Small intestine (tissue), 16 donors: ENCODE measurements around the gene GZF1. TPM values are rescaled to one million over a fixed set of nuclear protein-coding genes. Genes with fewer than 3 reads are reported as not detected.

Source experiments
- DNase-seq, 2 donors: peaks; one replicate each; pipeline versions ENCODE4 v3.0.0 to v3.0.0-alpha.2; 2013
- FAIRE-seq: peaks from 2 replicates; lab custom pipeline; 2012; peaks lifted over from hg19 to GRCh38; lab: Jason Lieb, UNC
- H3K27ac ChIP-seq, 3 donors: one replicate each; pipeline ENCODE4 v1.5.1; 2013; ENCODE audit warnings: low read length in 2 of 3, mild to moderate bottlenecking in 2 of 3, control low read depth in 1 of 3, inconsistent platforms in 1 of 3, low read depth in 1 of 3, moderate library complexity in 1 of 3
- H3K27me3 ChIP-seq, 3 donors: one replicate each; pipeline ENCODE4 v1.6.1; 2013; ENCODE audit warnings: low read length in 3 of 3, inconsistent platforms in 1 of 3; ENCODE audit not compliant: control insufficient read depth in 3 of 3, insufficient read depth in 3 of 3
- H3K36me3 ChIP-seq, 3 donors: one replicate each; pipeline ENCODE4 v1.6.1; 2013; ENCODE audit warnings: low read length in 3 of 3, inconsistent platforms in 1 of 3, low read depth in 1 of 3, mild to moderate bottlenecking in 1 of 3, moderate library complexity in 1 of 3; ENCODE audit not compliant: control insufficient read depth in 3 of 3, insufficient read depth in 2 of 3
- H3K4me1 ChIP-seq, 3 donors: one replicate each; pipeline ENCODE4 v1.6.1; 2013; ENCODE audit warnings: low read length in 2 of 3, inconsistent platforms in 1 of 3, low read depth in 1 of 3, mild to moderate bottlenecking in 1 of 3, moderate library complexity in 1 of 3; ENCODE audit not compliant: control insufficient read depth in 3 of 3, insufficient read depth in 2 of 3
- H3K4me3 ChIP-seq, 3 donors: one replicate each; pipeline ENCODE4 v1.5.1; 2013; ENCODE audit warnings: low read length in 3 of 3, control low read depth in 1 of 3, inconsistent platforms in 1 of 3, low read depth in 1 of 3, mild to moderate bottlenecking in 1 of 3, moderate library complexity in 1 of 3
- H3K9me3 ChIP-seq, 2 donors: one replicate each; pipeline ENCODE4 v1.6.1; 2013; ENCODE audit warnings: low read depth in 1 of 2, low read length in 1 of 2; ENCODE audit not compliant: control insufficient read depth in 2 of 2, insufficient read depth in 1 of 2
- WGBS, 3 donors: extraction: QIAGEN DNeasy Blood & Tissue Kit; methylation state at CpG; one replicate each; pipeline ENCODE4 v1.1.7; 2013; 5-methylcytosine and 5-hydroxymethylcytosine counted together
- long read RNA-seq, 10 donors: transcript quantifications; one replicate each; lab custom pipeline, GENCODE V29; 2026
- polyA plus RNA-seq, 4 donors: library from polyadenylated mRNA; stranded (reverse) in 3 of 4; unstranded in 1 of 4; fragments of 200-250 nt in 3 of 4; fragments of 120-200 nt in 1 of 4; gene quantifications; one replicate each; pipeline versions ENCODE4 v1.2.1 to v1.2.3, GENCODE V29; 2013
- donor health status: healthy with polysubstance abuse.
- donor health status: control.
- donor health status: control.
- donor health status: Bipolar disorder and iron deficiency.
- donor health status: healthy.

The GZF1 gene
- 1 to 10 TPM; 3.2 to 8.3 (median 4.8) TPM for polyA plus RNA-seq
- long read RNA-seq, donor 1, result 0 reads
- long read RNA-seq, donor 2, result 0 reads
- long read RNA-seq, donor 3, full-length matches to known transcripts, result 1 of 1 reads
- long read RNA-seq, donor 3, partial matches to known transcripts, result 0 of 1 reads
- long read RNA-seq, donor 3, other reads (novel, unspliced or antisense), result 0 of 1 reads
- long read RNA-seq, donor 4, result 0 reads
- long read RNA-seq, donor 5, result 0 reads
- long read RNA-seq, donor 6, result 0 reads
- long read RNA-seq, donor 7, full-length matches to known transcripts, result 5 of 36 reads
- long read RNA-seq, donor 7, partial matches to known transcripts, result 31 of 36 reads
- long read RNA-seq, donor 7, other reads (novel, unspliced or antisense), result 0 of 36 reads
- long read RNA-seq, donor 8, result 0 reads
- long read RNA-seq, donor 9, result 0 reads
- long read RNA-seq, donor 10, result 0 reads

DNA sequence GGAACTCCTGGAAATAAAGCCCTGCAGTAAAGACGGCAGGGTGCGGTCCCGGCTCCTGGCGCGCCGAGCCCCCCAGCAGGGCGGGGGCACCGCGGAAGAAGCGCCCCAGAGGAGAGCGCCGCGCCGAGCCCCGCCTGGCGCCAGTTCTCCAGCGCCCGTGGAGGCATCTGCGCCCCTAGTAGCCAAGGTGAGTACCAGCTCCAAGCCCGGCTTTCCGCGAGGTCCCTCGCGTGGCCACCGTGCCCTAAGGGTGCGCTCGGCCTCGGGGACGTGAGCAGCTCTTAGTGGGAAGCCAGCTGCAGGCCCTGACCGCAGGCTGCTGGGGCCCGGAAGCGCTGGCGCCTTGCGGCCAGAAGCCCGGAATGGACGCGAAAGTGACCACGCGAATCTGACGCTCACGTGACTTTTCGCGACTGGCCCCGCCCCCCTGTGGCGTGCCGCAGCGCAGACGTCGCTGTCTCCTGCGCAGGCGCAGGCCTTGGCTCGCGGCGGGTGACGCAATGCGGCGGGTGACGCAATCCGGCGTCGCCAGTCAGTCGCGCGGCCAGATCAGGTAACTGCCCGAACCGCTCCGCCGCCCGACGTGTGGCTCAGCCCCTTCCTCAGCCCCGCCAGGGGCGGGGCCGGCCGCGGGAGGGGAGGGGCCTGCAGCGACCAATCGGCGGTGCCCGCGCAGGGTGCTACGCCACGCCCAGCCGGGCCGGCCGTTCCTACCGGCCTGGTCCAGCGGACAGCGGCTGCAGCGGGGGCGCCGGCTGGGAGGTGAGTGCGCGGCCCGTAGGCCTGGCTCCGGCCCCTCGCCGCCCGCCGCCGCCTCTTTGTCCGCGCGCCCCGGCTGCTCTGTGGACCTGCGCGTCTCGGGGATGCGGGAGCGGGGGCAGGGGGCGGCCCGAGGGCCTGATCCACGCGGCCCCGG, at the start of gene GZF1:
GZF1 (plus strand) TSS at position 707 of the 916 bp plus-strand sequence. CDS start 2,202 bp downstream, outside the sequence.
- no peaks in the 10 kb centered on the region for H3K27me3 ChIP-seq
- DNase-seq (peak; percentile 97 to 100), FAIRE-seq (no peak)
- H3K27ac ChIP-seq, result peak within 1 kb of the TSS; percentile 99 to 100 (median 100)
- peaks cover 0 to 17% (median 0%) of the 10 kb centered on the region in 3 donors for H3K36me3 ChIP-seq
- WGBS, 3 donors, result 0 to 1% (median 0%) methylated on average over 95 to 114 of the region's 114 CpGs
- H3K4me3 ChIP-seq, result peak within 1 kb of the TSS; percentile 82 to 93 (median 91)
- peaks cover 4 to 35% (median 6%) of the 10 kb centered on the region in 3 donors for H3K4me1 ChIP-seq
- no peaks in the 10 kb centered on the region for H3K9me3 ChIP-seq

DNA sequence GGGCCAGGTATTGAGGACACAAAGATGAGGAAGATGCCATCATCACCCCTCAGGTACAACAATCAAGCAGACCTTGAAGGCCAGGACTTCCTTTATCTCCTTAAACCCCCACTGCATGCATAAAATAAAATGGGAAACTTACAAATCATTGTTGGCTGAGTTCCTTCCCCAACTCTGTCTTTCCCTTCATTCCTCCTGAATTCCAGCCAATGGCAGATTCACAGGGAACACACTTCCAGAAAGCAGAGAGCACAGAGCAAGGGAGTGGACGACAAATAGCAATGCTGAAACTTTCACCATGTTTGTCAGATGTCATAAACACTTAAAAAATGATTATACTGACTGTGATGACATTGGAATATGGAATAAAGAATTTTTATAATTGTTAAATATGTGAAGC, 48.7 kb upstream of the GZF1 start:
- no peak overlapping the region for H3K27ac ChIP-seq
- no peaks in the 10 kb centered on the region for H3K9me3 ChIP-seq
- no peak overlapping the region for H3K4me3 ChIP-seq
- H3K36me3 ChIP-seq, result no peaks in the 10 kb centered on the region
- no peak for DNase-seq
- H3K27me3 ChIP-seq, result no peaks in the 10 kb centered on the region
- no peak for FAIRE-seq
- 66 to 82% (median 67%) methylated on average over 1 of the region's 1 CpG for WGBS, 3 donors
- H3K4me1 ChIP-seq, result no peaks in the 10 kb centered on the region

DNA sequence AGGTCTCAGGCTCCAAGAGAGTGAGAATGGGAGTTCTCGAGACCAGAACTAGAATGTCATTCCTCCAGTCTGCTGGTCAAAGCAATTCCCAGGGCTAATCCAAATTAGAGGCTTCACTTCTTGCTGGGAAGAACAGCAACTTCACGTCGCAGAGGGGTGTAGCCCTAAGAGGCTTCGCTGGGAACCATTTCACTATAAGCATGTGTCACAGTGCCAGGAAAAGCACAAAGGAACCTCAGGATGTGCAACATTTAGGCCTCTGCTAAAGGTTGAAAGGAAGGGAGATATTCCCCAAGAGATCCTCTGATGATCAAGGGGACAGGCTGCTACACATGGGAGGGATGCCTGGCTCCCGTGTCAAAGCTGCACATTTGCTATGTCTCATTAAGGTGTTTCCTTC, 47.3 kb upstream of the GZF1 start:
- no peaks in the 10 kb centered on the region for H3K4me1 ChIP-seq
- H3K4me3 ChIP-seq, result no peak overlapping the region
- FAIRE-seq (no peak), DNase-seq (no peak)
- H3K27ac ChIP-seq, result peak overlapping the region in 1 of 3 donors; percentile 93
- WGBS, 3 donors, result 79 to 92% (median 82%) methylated on average over 5 of the region's 5 CpGs
- no peaks in the 10 kb centered on the region for H3K9me3 ChIP-seq
- no peaks in the 10 kb centered on the region for H3K36me3 ChIP-seq
- H3K27me3 ChIP-seq, result no peaks in the 10 kb centered on the region

DNA sequence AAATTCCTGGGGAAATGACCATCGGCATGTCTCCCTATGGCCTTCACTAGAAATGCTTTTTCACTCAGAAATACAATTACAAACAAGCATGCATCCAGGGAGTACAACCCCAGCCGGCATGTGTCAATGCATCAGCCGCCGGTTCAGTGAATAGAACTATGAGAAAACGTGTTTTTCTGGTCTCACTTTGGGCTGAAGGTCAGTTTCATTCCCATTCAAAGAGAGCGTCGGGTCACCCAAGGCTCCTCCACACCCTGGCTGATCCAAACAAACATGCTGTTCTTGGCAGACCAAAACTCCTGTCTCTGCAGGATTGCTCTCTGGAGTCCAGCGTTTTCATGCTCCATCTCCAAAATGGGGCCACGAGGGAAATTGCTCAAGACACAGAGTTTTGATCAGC, 46.9 kb upstream of the GZF1 start:
- H3K4me1 ChIP-seq, result no peaks in the 10 kb centered on the region
- 34 to 59% (median 40%) methylated on average over 9 of the region's 9 CpGs for WGBS, 3 donors
- no peaks in the 10 kb centered on the region for H3K27me3 ChIP-seq
- H3K36me3 ChIP-seq, result no peaks in the 10 kb centered on the region
- H3K9me3 ChIP-seq, result no peaks in the 10 kb centered on the region
- H3K4me3 ChIP-seq, result no peak overlapping the region
- DNase-seq (no peak), FAIRE-seq (no peak)
- peak overlapping the region in 1 of 3 donors; percentile 93 for H3K27ac ChIP-seq

DNA sequence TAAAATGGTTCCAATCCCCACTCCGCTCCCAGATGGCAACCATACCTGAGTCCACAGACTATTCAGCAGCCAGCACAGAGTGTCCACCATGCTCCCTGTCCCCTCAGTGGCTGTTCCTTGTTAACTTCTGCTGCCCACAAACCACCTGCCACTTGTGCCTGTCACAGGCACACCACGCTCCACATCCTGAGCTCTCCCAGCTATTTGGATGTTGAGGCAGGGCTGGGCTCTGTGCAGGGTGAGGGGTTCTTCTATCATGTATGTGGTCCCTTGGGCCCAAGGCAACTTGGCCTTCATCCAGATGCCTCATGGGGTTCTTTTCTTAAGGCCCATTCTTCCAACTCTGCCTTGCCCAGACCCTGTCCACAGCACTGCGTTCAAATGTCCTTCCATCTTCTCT, 45.4 kb upstream of the GZF1 start:
- H3K9me3 ChIP-seq, result peaks cover 0 to 11% of the 10 kb centered on the region in 2 donors
- DNase-seq (no peak), FAIRE-seq (no peak)
- H3K27ac ChIP-seq, result no peak overlapping the region
- no peaks in the 10 kb centered on the region for H3K4me1 ChIP-seq
- no peaks in the 10 kb centered on the region for H3K27me3 ChIP-seq
- no peaks in the 10 kb centered on the region for H3K36me3 ChIP-seq
- H3K4me3 ChIP-seq, result no peak overlapping the region
- WGBS, 3 donors, result 92 to 93% (median 92%) methylated on average over 3 of the region's 3 CpGs

DNA sequence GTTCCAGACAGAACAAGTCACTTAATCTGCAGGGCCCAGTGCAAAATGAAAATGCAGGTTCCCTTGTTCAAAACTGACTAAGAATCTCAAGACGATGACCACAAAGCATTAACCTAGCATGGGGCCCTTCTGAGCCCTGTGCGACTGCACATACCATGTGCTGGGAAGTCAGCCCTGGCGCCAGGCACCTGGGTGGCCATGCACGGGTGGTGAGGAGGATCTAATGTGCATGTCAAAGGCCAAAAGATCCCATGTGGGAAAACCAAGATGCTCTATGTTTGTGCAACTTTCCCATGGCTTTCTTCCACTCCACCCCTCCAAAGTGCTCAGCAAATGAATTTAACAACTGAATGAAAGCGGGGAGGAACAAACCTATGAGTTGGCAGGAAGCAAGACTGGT, 44.9 kb upstream of the GZF1 start:
- DNase-seq (no peak), FAIRE-seq (no peak)
- H3K9me3 ChIP-seq, result peaks cover 0 to 11% of the 10 kb centered on the region in 2 donors
- no peak overlapping the region for H3K27ac ChIP-seq
- no peaks in the 10 kb centered on the region for H3K27me3 ChIP-seq
- no peaks in the 10 kb centered on the region for H3K4me1 ChIP-seq
- H3K4me3 ChIP-seq, result no peak overlapping the region
- H3K36me3 ChIP-seq, result no peaks in the 10 kb centered on the region
- WGBS, 3 donors, result 85 to 94% (median 88%) methylated on average over 5 of the region's 5 CpGs

DNA sequence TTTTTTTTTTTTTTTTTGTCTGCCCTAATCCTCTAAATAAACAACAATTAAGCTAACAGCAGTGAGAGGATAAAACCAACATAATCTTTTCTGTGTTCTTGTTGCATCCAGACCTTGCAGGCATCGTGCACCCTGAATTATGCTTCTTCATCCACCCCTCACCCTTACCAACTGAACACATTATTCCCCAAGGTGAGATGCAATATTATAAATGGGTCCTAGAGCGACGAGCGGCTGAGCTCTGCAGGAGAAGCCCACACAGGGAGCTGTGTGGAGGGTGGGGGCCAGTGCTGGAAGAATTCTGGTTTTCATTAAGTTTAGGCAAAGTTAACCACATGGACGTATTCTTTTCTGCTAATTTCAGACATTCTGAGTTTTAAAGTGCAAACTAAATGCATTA, 43.6 kb upstream of the GZF1 start:
- Histone ChIP-seq H3K36me3 (no peaks in the 10 kb centered on the region), H3K27ac (no peak overlapping the region)
- FAIRE-seq, result no peak

DNA sequence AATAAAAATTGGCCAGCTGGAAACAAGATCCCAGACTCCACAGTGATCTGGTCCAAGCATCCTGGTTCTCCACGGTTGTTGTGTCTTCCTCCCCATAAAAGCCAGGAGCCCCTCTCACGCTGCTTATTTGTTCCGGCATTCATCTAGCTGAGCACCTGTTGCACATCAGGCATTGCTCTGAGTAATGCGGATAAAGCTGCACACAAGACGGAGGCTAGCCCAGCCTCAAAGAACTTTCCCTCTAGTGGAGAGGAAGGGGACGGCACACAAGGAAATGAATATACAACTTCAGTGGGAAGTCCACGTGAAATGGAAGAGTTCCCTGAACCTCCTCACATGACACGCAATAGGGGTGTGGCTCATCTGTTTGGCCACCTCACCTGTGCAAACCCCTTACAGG, 41.7 kb upstream of the GZF1 start:
- Histone ChIP-seq H3K9me3 (peaks cover 0 to 11% of the 10 kb centered on the region in 2 donors), H3K27me3 (no peaks in the 10 kb centered on the region), H3K36me3 (no peaks in the 10 kb centered on the region), H3K27ac (peak overlapping the region in 1 of 3 donors; percentile 41), H3K4me3 (no peak overlapping the region), H3K4me1 (no peaks in the 10 kb centered on the region)
- 65 to 73% (median 71%) methylated on average over 8 of the region's 8 CpGs for WGBS, 3 donors
- peak in 1 of 2 donors; percentile 13 for DNase-seq
- FAIRE-seq, result no peak

More for the DNA sequence above, 43.6 kb upstream of the GZF1 start:
- Histone ChIP-seq H3K4me1 (no peaks in the 10 kb centered on the region), H3K4me3 (no peak overlapping the region), H3K27me3 (no peaks in the 10 kb centered on the region), H3K9me3 (peaks cover 0 to 11% of the 10 kb centered on the region in 2 donors)
- 77 to 85% (median 80%) methylated on average over 5 of the region's 5 CpGs for WGBS, 3 donors
- no peak for DNase-seq
